Suprapubic skin (tissue), 4 donors: Measurements from ENCODE around the gene LSM3.

Source experiments
- EP300 ChIP-seq: sonication (generic); formaldehyde crosslinking; IDR thresholded peaks from one replicate; pipeline ENCODE4 v1.6.1; 2017; ENCODE audit warnings: antibody characterized with exemption
- POLR2A ChIP-seq, 2 donors: fragments of 450-650 bp; IDR thresholded peaks; one replicate each; pipeline ENCODE4 v1.6.1; 2017; ENCODE audit warnings: antibody characterized with exemption in 2 of 2, mild to moderate bottlenecking in 2 of 2, moderate library complexity in 2 of 2
- POLR2AphosphoS5 ChIP-seq, 3 donors: sonication (generic); formaldehyde crosslinking; IDR thresholded peaks; one replicate each; pipeline ENCODE4 v1.6.1; 2017; ENCODE audit warnings: antibody characterized with exemption in 3 of 3
- TF ChIP-seq, protein P1 (sequence below), 2 donors: fragments of 200-600 bp in 1 of 2; fragments of 450-650 bp in 1 of 2; sonication (generic) in 1 of 2; IDR thresholded peaks; one replicate each; pipeline ENCODE4 v1.5.1; 2016 to 2019; ENCODE audit warnings: antibody characterized with exemption in 2 of 2, mild to moderate bottlenecking in 1 of 2, moderate library complexity in 1 of 2

DNA sequence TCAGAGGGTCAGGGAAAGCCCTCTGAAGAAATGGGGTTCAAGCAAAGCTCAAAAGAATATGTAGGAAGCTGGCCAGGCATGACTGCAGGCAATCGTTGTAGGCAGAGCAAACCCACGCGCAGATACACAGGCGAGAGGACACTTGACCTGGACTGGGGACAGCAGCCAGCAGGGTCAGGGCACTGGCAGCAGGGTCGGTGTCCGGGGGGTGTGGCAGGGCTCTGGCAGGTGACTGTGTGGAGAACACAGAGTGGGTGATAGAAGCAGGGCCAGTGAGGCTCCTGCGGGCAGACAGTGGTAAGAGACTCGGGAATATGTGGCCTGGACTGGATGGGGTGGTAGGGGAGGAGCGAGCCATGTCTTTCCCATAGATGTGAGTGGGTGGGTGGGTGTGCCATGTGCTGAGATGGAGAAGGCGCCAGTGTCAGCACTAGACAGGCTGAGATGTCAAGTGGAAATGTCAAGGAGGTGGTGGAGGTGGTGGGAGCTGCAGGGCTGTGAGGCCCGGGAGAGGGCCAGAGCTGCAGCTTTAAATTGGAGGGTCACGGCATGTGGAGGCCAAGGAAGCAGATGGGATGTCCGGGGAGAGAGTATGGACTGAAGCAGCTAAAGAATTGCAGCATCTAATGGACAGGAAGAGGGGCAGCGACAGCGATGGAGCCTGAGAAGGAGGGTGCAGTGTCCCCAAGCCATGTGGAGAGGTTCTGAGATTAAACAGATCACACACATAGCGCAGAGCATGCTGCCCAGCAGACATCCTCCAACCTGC lies 40.3 kb upstream of the LSM3 start:
- no peak for TF ChIP-seq POLR2A (IDR thresholded peaks at IDR 0.05)
- TF ChIP-seq EP300, result no peak
- TF ChIP-seq, protein P1, sequence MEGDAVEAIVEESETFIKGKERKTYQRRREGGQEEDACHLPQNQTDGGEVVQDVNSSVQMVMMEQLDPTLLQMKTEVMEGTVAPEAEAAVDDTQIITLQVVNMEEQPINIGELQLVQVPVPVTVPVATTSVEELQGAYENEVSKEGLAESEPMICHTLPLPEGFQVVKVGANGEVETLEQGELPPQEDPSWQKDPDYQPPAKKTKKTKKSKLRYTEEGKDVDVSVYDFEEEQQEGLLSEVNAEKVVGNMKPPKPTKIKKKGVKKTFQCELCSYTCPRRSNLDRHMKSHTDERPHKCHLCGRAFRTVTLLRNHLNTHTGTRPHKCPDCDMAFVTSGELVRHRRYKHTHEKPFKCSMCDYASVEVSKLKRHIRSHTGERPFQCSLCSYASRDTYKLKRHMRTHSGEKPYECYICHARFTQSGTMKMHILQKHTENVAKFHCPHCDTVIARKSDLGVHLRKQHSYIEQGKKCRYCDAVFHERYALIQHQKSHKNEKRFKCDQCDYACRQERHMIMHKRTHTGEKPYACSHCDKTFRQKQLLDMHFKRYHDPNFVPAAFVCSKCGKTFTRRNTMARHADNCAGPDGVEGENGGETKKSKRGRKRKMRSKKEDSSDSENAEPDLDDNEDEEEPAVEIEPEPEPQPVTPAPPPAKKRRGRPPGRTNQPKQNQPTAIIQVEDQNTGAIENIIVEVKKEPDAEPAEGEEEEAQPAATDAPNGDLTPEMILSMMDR (IDR thresholded peaks at IDR 0.05), result no peak
- TF ChIP-seq POLR2AphosphoS5 (IDR thresholded peaks at IDR 0.05), result no peak
